ENCODE results near the gene EVI5L. TPM values are rescaled to one million over a fixed set of nuclear protein-coding genes. Genes with fewer than 3 reads are reported as not detected.
"Not testable (repeated sequence)": the region's sequence is repeated elsewhere in the genome, so short reads cannot be mapped to it uniquely, and the experiment has no call there.

The EVI5L gene
- total and polyA plus RNA-seq, 2 donors (not counting 1 experiment from before 2014, with no cell fraction given): 10.4 to 16.5 TPM

DNA sequence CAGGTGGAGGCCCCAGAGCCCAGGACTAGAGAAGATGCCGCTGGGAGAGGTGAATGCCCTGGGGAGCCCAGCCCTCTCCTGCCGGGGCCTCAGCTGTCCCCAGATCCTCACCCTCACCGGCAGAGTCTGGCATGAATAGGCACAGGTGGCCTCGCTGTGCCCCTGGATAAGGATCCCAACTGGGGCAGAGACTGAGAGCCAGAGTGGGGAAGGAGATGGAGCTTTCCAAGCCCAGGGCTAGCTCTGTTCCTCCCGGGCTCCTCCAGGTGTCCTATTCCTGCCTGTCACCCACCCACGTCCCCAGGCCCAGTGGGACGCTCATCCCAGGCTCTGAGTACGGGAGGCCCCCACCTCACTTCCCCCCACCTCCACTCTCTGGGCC, 27.7 kb downstream of the EVI5L start:
- DNase-seq (ENCODE audit: low read depth in 2 of 2): no peak
- H3K4me2 ChIP-seq (ENCODE audit: extremely low read depth, insufficient read depth, low read length): no peak overlapping the region
- no peaks in the 10 kb centered on the region for H3K27me3 ChIP-seq (ENCODE audit: control insufficient read depth, insufficient read depth, low read length)
- no peak overlapping the region for H3K27ac ChIP-seq (ENCODE audit: insufficient read depth, low read length)
- TF ChIP-seq, protein P1, sequence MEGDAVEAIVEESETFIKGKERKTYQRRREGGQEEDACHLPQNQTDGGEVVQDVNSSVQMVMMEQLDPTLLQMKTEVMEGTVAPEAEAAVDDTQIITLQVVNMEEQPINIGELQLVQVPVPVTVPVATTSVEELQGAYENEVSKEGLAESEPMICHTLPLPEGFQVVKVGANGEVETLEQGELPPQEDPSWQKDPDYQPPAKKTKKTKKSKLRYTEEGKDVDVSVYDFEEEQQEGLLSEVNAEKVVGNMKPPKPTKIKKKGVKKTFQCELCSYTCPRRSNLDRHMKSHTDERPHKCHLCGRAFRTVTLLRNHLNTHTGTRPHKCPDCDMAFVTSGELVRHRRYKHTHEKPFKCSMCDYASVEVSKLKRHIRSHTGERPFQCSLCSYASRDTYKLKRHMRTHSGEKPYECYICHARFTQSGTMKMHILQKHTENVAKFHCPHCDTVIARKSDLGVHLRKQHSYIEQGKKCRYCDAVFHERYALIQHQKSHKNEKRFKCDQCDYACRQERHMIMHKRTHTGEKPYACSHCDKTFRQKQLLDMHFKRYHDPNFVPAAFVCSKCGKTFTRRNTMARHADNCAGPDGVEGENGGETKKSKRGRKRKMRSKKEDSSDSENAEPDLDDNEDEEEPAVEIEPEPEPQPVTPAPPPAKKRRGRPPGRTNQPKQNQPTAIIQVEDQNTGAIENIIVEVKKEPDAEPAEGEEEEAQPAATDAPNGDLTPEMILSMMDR (conservative IDR thresholded peaks at IDR 0.05 in 1 of 2, IDR thresholded peaks at IDR 0.05 in 1 of 2; ENCODE audit: low read depth in 1 of 2, low read length in 2 of 2): no peak
- TF ChIP-seq EZH2 (IDR thresholded peaks at IDR 0.05; ENCODE audit: low read length, missing control alignments): no peak
- no peaks in the 10 kb centered on the region for H3K4me1 ChIP-seq (ENCODE audit: control insufficient read depth, extremely low read depth, insufficient read depth, low read length)
- no peak overlapping the region for H2AFZ ChIP-seq (ENCODE audit: low read length)
- no peaks in the 10 kb centered on the region for H3K79me2 ChIP-seq (ENCODE audit: control insufficient read depth, insufficient read depth, low read length)
- H3K36me3 ChIP-seq (ENCODE audit: control insufficient read depth, insufficient read depth, low read length): no peaks in the 10 kb centered on the region
- no peaks in the 10 kb centered on the region for H4K20me1 ChIP-seq (ENCODE audit: control insufficient read depth, extremely low read depth, insufficient read depth, low read length)
- H3K9me3 ChIP-seq (ENCODE audit: control insufficient read depth, insufficient read depth, low read depth, low read length): no peaks in the 10 kb centered on the region
- no peak overlapping the region for H3K4me3 ChIP-seq (replicated peaks in 1 of 4; ENCODE audit: control extremely low read depth in 1 of 4, insufficient read depth in 1 of 4, low read depth in 3 of 4, low read length in 4 of 4)
- H3K9ac ChIP-seq (ENCODE audit: insufficient read depth, low read length): no peak overlapping the region

DNA sequence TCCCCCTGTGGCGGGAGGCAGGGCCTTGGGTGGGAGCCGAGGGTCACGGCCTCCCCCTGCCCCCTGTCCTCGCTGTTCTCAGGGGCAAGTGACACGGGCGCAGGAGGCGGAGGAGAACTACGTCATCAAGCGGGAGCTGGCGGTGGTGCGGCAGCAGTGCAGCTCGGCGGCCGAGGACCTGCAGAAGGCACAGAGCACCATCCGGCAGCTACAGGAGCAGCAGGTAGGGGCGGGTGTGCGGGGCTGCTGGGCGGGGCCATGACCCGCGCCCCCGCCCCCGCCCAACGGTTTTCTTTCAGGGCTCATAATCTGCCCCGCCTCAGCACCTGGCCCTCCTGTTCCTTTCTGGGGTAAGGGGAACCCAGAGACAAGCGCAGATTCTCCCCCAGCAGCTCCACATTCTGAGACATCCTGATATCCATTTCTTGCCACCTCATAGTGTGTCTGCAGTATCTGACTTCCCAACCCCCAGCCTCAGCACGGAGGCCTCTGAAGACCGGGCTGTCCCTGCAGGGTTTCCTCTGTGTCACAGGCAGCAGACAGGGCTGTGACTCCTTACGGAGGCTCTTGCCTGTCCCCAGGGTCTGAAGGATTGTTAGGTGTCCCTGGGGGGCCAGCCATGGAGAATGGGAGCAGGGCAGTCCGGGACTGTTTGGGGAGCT, 28.2 kb downstream of the EVI5L start:
- no peak overlapping the region for H3K9ac ChIP-seq (ENCODE audit: insufficient read depth, low read length)
- H3K27ac ChIP-seq (ENCODE audit: insufficient read depth, low read length): no peak overlapping the region
- no peaks in the 10 kb centered on the region for H3K9me3 ChIP-seq (ENCODE audit: control insufficient read depth, insufficient read depth, low read depth, low read length)
- no peak overlapping the region for H3K4me2 ChIP-seq (ENCODE audit: extremely low read depth, insufficient read depth, low read length)
- H3K4me3 ChIP-seq (replicated peaks in 1 of 4; ENCODE audit: control extremely low read depth in 1 of 4, insufficient read depth in 1 of 4, low read depth in 3 of 4, low read length in 4 of 4): no peak overlapping the region
- H3K79me2 ChIP-seq (ENCODE audit: control insufficient read depth, insufficient read depth, low read length): no peaks in the 10 kb centered on the region
- no peaks in the 10 kb centered on the region for H4K20me1 ChIP-seq (ENCODE audit: control insufficient read depth, extremely low read depth, insufficient read depth, low read length)
- no peak for DNase-seq (ENCODE audit: low read depth in 2 of 2)
- TF ChIP-seq, protein P1 (conservative IDR thresholded peaks at IDR 0.05 in 1 of 2, IDR thresholded peaks at IDR 0.05 in 1 of 2; ENCODE audit: low read depth in 1 of 2, low read length in 2 of 2): no peak
- no peak for TF ChIP-seq EZH2 (IDR thresholded peaks at IDR 0.05; ENCODE audit: low read length, missing control alignments)
- H3K4me1 ChIP-seq (ENCODE audit: control insufficient read depth, extremely low read depth, insufficient read depth, low read length): no peaks in the 10 kb centered on the region
- no peak overlapping the region for H2AFZ ChIP-seq (ENCODE audit: low read length)
- H3K36me3 ChIP-seq (ENCODE audit: control insufficient read depth, insufficient read depth, low read length): no peaks in the 10 kb centered on the region
- no peaks in the 10 kb centered on the region for H3K27me3 ChIP-seq (ENCODE audit: control insufficient read depth, insufficient read depth, low read length)

DNA sequence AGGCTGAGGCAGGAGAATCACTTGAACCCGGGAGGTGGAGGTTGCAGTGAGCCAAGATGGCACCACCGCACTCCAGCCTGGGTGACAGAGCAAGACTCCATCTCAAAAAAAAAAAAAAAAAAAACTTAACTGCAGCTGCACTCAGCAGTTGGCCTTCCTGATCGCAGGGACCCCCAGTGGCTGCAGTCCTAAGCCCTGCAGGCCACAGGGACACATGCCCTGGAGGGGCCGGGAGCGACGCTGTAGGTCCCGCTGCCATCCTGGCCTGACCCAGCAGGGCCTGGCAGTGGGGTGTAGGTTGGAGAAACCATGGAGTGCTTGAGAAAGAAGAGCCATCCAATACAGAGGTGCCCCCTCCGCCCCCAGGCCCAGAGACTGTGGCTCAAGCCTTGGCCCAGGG, 29.1 kb downstream of the EVI5L start:
- H3K79me2 ChIP-seq (ENCODE audit: control insufficient read depth, insufficient read depth, low read length); H3K9ac ChIP-seq (ENCODE audit: insufficient read depth, low read length); H3K4me3 ChIP-seq (replicated peaks in 1 of 4; ENCODE audit: control extremely low read depth in 1 of 4, insufficient read depth in 1 of 4, low read depth in 3 of 4, low read length in 4 of 4); H3K27ac ChIP-seq (ENCODE audit: insufficient read depth, low read length); H3K27me3 ChIP-seq (ENCODE audit: control insufficient read depth, insufficient read depth, low read length); H3K4me2 ChIP-seq (ENCODE audit: extremely low read depth, insufficient read depth, low read length); H4K20me1 ChIP-seq (ENCODE audit: control insufficient read depth, extremely low read depth, insufficient read depth, low read length); H2AFZ ChIP-seq (ENCODE audit: low read length); DNase-seq (ENCODE audit: low read depth in 2 of 2); H3K4me1 ChIP-seq (ENCODE audit: control insufficient read depth, extremely low read depth, insufficient read depth, low read length); H3K9me3 ChIP-seq (ENCODE audit: control insufficient read depth, insufficient read depth, low read depth, low read length); H3K36me3 ChIP-seq (ENCODE audit: control insufficient read depth, insufficient read depth, low read length): not testable (repeated sequence)
